ENCODE results near the gene EFHC1.

- TF ChIP-seq ZBTB43 (CRISPR knock-in tag; conservative IDR thresholded peaks at IDR 0.05) (no peak), ZNF12 (CRISPR knock-in tag; IDR thresholded peaks at IDR 0.05) (no peak), ATF2 (CRISPR knock-in tag; IDR thresholded peaks at IDR 0.05) (no peak), XBP1 (CRISPR knock-in tag; IDR thresholded peaks at IDR 0.05) (no peak), REST (IDR thresholded peaks at IDR 0.05; ENCODE audit: borderline replicate concordance in 1 of 2, low read depth in 1 of 2, low read length in 2 of 2) (no peak), CHD4 (IDR thresholded peaks at IDR 0.05; ENCODE audit: borderline replicate concordance, low read length) (no peak)
These were observed 25.9 kb upstream of the EFHC1 start for GRCh38 chr6:52394251-52394666.
